HuH-7 (cell line): ENCODE results near the gene STK11.

Source experiments
- DNase-seq: peaks from one replicate; pipeline ENCODE4 v3.0.0; 2011; ENCODE audit warnings: low spot score

The STK11 gene

DNA sequence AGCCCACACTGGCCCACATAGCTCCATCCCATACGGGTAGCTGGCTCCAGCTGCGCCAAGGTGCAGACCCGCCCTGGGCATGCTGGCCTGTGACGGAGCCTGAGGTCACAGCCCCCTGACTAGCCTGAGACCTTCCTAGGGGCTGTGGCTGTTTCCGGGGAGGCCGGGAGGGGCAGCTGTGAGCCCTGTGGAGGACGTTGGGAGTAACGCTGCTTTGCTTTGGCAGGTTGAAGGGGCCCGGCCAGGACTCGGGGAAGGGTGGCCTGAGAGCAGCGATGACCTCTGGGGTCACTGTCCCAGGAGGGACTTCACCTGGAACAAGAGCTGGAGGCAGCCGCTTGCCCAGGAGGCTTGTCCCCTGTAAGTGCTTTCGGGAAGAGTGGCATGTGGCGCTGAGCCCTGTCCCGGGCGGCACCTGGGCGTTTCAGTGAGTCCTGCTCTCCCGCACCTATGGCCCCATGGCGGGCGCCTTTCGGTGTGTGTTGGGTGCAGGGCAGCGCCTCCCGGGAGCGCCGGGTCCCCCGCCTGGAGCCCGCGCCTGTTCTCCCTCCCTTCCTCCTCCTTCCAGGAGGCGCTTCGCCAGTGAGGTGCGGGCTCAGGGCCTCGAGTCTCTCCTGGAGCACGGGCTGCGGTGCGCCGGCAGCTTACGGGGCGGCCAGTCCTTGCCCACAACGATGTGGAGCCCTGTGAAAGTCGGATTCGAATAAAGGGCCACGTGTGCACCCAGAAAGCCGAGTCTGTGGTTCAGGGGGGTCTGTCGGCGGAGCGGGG, 68.7 kb downstream of the STK11 start:
- DNase-seq, result no peak

GRCh38 chr19:1274852-1275259, 69.3 kb downstream of the STK11 start:
- DNase-seq, result no peak

- peak; percentile 90 for DNase-seq
Measured at GRCh38 chr19:1275260-1275975, 69.8 kb downstream of the STK11 start, which contains the start of gene FAM174C. TSS of gene FAM174C (plus strand) at chr19:1275530. CDS start at chr19:1275550, 20 bp downstream.

- no peak for DNase-seq
Measured at GRCh38 chr19:1275976-1276627, 70.5 kb downstream of the STK11 start.

GRCh38 chr19:1276628-1277022, 71.0 kb downstream of the STK11 start:
- no peak for DNase-seq

DNA sequence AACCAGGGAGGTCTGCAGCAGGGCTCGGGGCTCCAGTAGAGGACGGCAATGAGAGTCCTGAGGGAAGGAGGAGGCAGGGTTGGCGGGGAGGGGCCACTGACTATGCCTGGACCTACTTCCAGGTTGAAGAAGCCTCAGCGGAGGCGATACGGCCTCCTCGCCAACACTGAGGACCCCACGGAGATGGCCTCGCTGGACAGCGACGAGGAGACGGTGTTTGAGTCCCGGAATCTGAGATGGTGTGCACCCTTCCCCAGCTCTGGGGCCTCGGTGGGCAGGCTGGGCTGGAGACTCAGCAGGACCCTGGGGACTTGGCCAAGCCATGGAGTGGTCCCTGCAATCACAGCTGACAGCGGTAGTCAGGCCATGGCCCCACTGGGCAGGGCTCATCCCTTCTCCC, 71.5 kb downstream of the STK11 start:
- DNase-seq, result no peak
